Neural cell (in vitro differentiated cells): ENCODE measurements around the gene ANKRD33B.

ENCODE experiments used
- TAF1 ChIP-seq: IDR thresholded peaks from 2 replicates; pipeline ENCODE4 v1.6.1; 2012; ENCODE audit warnings: low read depth
- TF ChIP-seq, protein P1 (sequence below): fragments of 450-650 bp; IDR thresholded peaks from 2 replicates; pipeline ENCODE4 v1.5.1; 2014; ENCODE audit warnings: antibody characterized with exemption, mild to moderate bottlenecking, moderate library complexity; ENCODE audit not compliant: poor library complexity, severe bottlenecking
- TF ChIP-seq, protein P2 (sequence below): IDR thresholded peaks from 2 replicates; pipeline ENCODE4 v1.6.1; 2012; ENCODE audit warnings: borderline replicate concordance

DNA sequence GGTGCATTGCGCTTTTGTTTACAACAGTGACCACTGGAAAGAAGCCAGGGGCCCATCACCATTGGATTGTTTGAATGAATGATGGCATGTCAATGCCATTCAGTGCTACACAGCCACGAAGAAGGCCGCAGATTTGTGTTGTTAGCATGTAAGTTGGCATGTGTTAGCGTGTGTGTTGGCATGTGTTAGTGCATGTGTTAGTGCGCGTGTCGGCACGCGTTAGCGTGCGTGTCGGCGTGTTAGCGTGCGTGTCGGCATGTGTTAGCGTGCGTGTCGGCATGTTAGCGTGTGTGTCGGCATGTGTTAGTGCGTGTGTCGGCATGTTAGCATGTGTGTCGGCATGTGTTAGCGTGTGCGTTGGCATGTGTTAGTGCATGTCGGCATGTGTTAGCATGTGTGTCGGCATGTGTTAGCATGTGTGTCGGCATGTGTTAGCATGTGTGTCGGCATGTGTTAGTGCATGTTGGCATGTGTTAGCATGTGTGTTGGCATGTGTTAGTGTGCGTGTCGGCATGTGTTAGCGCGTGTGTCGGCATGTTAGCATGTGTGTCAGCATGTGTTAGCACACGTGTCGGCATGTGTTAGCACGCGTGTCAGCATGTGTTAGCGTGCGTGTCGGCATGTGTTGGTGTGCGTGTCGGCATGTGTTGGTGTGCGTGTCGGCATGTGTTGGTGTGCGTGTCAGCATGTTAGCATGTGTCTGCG, 15.3 kb upstream of the ANKRD33B start:
- TF ChIP-seq, protein P1, sequence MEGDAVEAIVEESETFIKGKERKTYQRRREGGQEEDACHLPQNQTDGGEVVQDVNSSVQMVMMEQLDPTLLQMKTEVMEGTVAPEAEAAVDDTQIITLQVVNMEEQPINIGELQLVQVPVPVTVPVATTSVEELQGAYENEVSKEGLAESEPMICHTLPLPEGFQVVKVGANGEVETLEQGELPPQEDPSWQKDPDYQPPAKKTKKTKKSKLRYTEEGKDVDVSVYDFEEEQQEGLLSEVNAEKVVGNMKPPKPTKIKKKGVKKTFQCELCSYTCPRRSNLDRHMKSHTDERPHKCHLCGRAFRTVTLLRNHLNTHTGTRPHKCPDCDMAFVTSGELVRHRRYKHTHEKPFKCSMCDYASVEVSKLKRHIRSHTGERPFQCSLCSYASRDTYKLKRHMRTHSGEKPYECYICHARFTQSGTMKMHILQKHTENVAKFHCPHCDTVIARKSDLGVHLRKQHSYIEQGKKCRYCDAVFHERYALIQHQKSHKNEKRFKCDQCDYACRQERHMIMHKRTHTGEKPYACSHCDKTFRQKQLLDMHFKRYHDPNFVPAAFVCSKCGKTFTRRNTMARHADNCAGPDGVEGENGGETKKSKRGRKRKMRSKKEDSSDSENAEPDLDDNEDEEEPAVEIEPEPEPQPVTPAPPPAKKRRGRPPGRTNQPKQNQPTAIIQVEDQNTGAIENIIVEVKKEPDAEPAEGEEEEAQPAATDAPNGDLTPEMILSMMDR, result no peak
- TF ChIP-seq, protein P2, sequence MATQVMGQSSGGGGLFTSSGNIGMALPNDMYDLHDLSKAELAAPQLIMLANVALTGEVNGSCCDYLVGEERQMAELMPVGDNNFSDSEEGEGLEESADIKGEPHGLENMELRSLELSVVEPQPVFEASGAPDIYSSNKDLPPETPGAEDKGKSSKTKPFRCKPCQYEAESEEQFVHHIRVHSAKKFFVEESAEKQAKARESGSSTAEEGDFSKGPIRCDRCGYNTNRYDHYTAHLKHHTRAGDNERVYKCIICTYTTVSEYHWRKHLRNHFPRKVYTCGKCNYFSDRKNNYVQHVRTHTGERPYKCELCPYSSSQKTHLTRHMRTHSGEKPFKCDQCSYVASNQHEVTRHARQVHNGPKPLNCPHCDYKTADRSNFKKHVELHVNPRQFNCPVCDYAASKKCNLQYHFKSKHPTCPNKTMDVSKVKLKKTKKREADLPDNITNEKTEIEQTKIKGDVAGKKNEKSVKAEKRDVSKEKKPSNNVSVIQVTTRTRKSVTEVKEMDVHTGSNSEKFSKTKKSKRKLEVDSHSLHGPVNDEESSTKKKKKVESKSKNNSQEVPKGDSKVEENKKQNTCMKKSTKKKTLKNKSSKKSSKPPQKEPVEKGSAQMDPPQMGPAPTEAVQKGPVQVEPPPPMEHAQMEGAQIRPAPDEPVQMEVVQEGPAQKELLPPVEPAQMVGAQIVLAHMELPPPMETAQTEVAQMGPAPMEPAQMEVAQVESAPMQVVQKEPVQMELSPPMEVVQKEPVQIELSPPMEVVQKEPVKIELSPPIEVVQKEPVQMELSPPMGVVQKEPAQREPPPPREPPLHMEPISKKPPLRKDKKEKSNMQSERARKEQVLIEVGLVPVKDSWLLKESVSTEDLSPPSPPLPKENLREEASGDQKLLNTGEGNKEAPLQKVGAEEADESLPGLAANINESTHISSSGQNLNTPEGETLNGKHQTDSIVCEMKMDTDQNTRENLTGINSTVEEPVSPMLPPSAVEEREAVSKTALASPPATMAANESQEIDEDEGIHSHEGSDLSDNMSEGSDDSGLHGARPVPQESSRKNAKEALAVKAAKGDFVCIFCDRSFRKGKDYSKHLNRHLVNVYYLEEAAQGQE, result no peak
- TF ChIP-seq TAF1, result no peak
